NOMO-1 (cell line): ENCODE data around the gene BLVRB.
"Not testable (repeated sequence)": the region's sequence is repeated elsewhere in the genome, so short reads cannot be mapped to it uniquely, and the experiment has no call there.

Experiments
- DNase-seq, 2 experiments: peaks; one replicate each; lab custom pipeline; 2025; ENCODE audit not compliant: unreplicated experiment in 2 of 2; lab: John Stamatoyannopoulos, UW

BLVRB gene

GRCh38 chr19:40410030-40410389 lies 55.5 kb downstream of the BLVRB start:
- no peak for DNase-seq

GRCh38 chr19:40408598-40408925 lies 57.0 kb downstream of the BLVRB start:
- not testable (repeated sequence) for DNase-seq

GRCh38 chr19:40407714-40408597 lies 57.6 kb downstream of the BLVRB start:
- no peak for DNase-seq

GRCh38 chr19:40403262-40403984 lies 62.1 kb downstream of the BLVRB start:
- peak; percentile 68 to 84 for DNase-seq

- no peak for DNase-seq
These were observed 65.0 kb downstream of the BLVRB start for GRCh38 chr19:40400559-40400958.

- no peak for DNase-seq
These were observed 67.0 kb downstream of the BLVRB start for GRCh38 chr19:40398417-40399131.
